Measurements from ENCODE around the gene MOK.

MOK gene

DNA sequence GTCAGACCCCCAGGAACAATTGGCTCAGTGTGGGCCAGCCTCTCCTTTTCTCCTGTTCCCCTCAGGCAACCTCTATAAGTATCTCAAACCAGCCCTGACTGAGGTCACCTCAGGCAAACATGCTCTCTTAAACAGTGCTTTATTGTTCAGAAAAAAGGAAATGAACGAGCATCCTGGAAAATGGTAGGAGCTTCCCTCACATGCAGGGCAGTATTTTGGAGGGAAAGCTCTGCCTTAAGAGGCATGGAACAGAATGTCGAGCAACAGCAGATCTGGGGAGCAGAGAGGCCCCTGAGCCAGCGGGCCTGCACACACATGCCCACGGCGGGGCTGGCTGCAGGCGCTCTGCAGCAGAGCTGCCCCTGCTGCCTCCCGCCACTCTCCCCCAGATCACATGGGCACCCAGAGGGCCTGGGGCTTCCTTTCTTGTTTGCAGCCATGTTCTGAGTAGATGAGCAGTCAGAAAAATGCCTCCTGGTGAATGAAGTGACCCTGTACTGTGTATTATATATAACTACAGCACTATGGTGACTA is 42.0 kb downstream of the MOK start:
- no peak overlapping the region for H3K4me3 ChIP-seq (replicated peaks; ENCODE audit: low read depth, low read length)
- no peaks in the 10 kb centered on the region for H3K36me3 ChIP-seq (ENCODE audit: control insufficient read depth, insufficient read depth, low read length)
- TF ChIP-seq CTCF (IDR thresholded peaks at IDR 0.05; ENCODE audit: insufficient read depth, low read length, poor library complexity, severe bottlenecking): no peak
- no peak for DNase-seq (ENCODE audit: extremely low read depth, insufficient read length)
- no peaks in the 10 kb centered on the region for H3K27me3 ChIP-seq (replicated peaks; ENCODE audit: control insufficient read depth, insufficient read depth, low read length)

GRCh38 chr14:102258136-102258535 is 46.8 kb downstream of the MOK start:
- TF ChIP-seq CTCF (IDR thresholded peaks at IDR 0.05; ENCODE audit: insufficient read depth, low read length, poor library complexity, severe bottlenecking): no peak
- H3K4me3 ChIP-seq (replicated peaks; ENCODE audit: low read depth, low read length): no peak overlapping the region
- DNase-seq (ENCODE audit: extremely low read depth, insufficient read length): no peak
- no peaks in the 10 kb centered on the region for H3K27me3 ChIP-seq (replicated peaks; ENCODE audit: control insufficient read depth, insufficient read depth, low read length)
- no peaks in the 10 kb centered on the region for H3K36me3 ChIP-seq (ENCODE audit: control insufficient read depth, insufficient read depth, low read length)

GRCh38 chr14:102256716-102257115 is 48.2 kb downstream of the MOK start:
- DNase-seq (ENCODE audit: extremely low read depth, insufficient read length): no peak
- no peaks in the 10 kb centered on the region for H3K27me3 ChIP-seq (replicated peaks; ENCODE audit: control insufficient read depth, insufficient read depth, low read length)
- H3K4me3 ChIP-seq (replicated peaks; ENCODE audit: low read depth, low read length): no peak overlapping the region
- no peaks in the 10 kb centered on the region for H3K36me3 ChIP-seq (ENCODE audit: control insufficient read depth, insufficient read depth, low read length)
- TF ChIP-seq CTCF (IDR thresholded peaks at IDR 0.05; ENCODE audit: insufficient read depth, low read length, poor library complexity, severe bottlenecking): no peak

- no peaks in the 10 kb centered on the region for H3K36me3 ChIP-seq (ENCODE audit: control insufficient read depth, insufficient read depth, low read length)
- no peak for DNase-seq (ENCODE audit: extremely low read depth, insufficient read length)
- no peak for TF ChIP-seq CTCF (IDR thresholded peaks at IDR 0.05; ENCODE audit: insufficient read depth, low read length, poor library complexity, severe bottlenecking)
Observed at GRCh38 chr14:102255401-102256190, 49.4 kb downstream of the MOK start.

GRCh38 chr14:102252834-102253801 is 51.8 kb downstream of the MOK start:
- Histone ChIP-seq H3K36me3 (ENCODE audit: control insufficient read depth, insufficient read depth, low read length) (no peaks in the 10 kb centered on the region), H3K27me3 (replicated peaks; ENCODE audit: control insufficient read depth, insufficient read depth, low read length) (no peaks in the 10 kb centered on the region), H3K4me3 (replicated peaks; ENCODE audit: low read depth, low read length) (no peak overlapping the region)
- TF ChIP-seq CTCF (IDR thresholded peaks at IDR 0.05; ENCODE audit: insufficient read depth, low read length, poor library complexity, severe bottlenecking): no peak
- DNase-seq (ENCODE audit: extremely low read depth, insufficient read length): no peak

More at GRCh38 chr14:102255401-102256190, 49.4 kb downstream of the MOK start:
- no peak overlapping the region for H3K4me3 ChIP-seq (replicated peaks; ENCODE audit: low read depth, low read length)
- H3K27me3 ChIP-seq (replicated peaks; ENCODE audit: control insufficient read depth, insufficient read depth, low read length): no peaks in the 10 kb centered on the region

Measured in GM06990 (cell line).